Retinal pigment epithelial cell (primary cell): ENCODE data around the gene GATA5.

Source experiments
- DNase-seq: peaks from one replicate; pipeline ENCODE4 v3.0.0-alpha.2; 2010; ENCODE audit warnings: low read depth
- H3K4me3 ChIP-seq: 2 replicates; pipeline ENCODE4 v1.5.1; 2011; ENCODE audit warnings: mild to moderate bottlenecking, low read length, control low read depth, moderate library complexity
- TF ChIP-seq, protein P1 (sequence below): conservative IDR thresholded peaks from 2 replicates; pipeline ENCODE4 v1.5.1; 2011; ENCODE audit warnings: low read depth, low read length, control low read depth, inconsistent platforms

Gene GATA5

GRCh38 chr20:62455929-62456328 lies 19.9 kb downstream of the GATA5 start:
- TF ChIP-seq, protein P1, sequence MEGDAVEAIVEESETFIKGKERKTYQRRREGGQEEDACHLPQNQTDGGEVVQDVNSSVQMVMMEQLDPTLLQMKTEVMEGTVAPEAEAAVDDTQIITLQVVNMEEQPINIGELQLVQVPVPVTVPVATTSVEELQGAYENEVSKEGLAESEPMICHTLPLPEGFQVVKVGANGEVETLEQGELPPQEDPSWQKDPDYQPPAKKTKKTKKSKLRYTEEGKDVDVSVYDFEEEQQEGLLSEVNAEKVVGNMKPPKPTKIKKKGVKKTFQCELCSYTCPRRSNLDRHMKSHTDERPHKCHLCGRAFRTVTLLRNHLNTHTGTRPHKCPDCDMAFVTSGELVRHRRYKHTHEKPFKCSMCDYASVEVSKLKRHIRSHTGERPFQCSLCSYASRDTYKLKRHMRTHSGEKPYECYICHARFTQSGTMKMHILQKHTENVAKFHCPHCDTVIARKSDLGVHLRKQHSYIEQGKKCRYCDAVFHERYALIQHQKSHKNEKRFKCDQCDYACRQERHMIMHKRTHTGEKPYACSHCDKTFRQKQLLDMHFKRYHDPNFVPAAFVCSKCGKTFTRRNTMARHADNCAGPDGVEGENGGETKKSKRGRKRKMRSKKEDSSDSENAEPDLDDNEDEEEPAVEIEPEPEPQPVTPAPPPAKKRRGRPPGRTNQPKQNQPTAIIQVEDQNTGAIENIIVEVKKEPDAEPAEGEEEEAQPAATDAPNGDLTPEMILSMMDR: no peak
- DNase-seq: no peak
- no peak overlapping the region for H3K4me3 ChIP-seq

- no peak for DNase-seq
- H3K4me3 ChIP-seq: no peak overlapping the region
- TF ChIP-seq, protein P1: no peak
Measured at GRCh38 chr20:62454904-62455636, 20.7 kb downstream of the GATA5 start.

DNA sequence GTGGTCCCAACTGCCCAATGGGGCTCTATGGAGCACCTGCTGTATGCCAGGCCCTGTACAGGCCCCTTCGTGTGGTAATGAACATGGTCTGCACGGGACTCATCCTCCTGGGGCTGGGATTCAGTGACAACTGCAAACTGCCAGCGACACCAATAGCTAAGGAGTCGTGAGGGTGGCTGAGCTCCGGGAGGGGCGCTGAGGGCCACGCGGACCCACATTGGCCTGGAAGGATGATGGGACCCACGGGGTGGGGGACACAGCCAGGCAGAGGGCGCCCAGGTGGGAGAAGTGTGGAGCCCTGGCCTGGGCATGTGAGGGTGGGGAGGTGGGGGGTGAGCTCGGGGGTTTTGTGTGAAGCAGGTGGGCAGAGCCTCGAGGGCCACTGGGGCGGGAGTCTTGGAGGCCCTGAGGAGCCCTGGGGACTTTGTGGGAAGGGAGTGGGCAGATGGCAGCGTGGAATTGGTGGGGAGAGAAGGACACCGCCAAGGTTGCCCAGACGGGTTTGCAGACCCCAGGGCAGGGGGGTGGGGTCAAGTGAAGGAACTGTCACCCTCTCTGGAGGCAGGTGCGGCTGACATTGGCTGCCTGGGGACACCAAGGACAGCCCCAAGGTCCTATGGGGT lies 22.5 kb downstream of the GATA5 start:
- no peak overlapping the region for H3K4me3 ChIP-seq
- TF ChIP-seq, protein P1: no peak
- no peak for DNase-seq

GRCh38 chr20:62452475-62453095 lies 23.2 kb downstream of the GATA5 start:
- DNase-seq: no peak
- TF ChIP-seq, protein P1: no peak

DNA sequence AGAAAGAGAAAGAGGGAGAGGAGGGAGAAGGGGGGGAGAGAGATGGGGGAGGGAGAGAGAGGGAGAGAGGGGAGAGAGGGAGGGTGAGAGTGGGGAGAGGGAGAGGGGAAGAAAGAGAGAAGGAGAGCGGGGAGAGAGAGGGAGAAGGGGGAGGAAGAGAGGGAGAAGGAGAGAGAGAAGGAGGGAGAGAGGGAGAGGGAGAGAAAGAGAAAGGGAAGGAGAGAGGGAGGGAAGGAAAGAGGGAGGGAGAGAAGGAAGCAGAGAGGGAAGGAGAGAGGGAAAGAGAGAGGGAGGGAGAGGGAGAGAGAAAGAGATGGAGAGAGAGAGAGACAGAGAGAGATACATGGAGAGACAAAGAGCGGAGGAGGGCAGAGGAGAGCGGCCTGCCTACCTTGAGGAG lies 23.8 kb downstream of the GATA5 start:
- no peak overlapping the region for H3K4me3 ChIP-seq
- DNase-seq: no peak
- TF ChIP-seq, protein P1: no peak

More at GRCh38 chr20:62452475-62453095, 23.2 kb downstream of the GATA5 start:
- H3K4me3 ChIP-seq: no peak overlapping the region

GRCh38 chr20:62451156-62451767 lies 24.5 kb downstream of the GATA5 start:
- DNase-seq: no peak
- TF ChIP-seq, protein P1: no peak
- no peak overlapping the region for H3K4me3 ChIP-seq
